Coronary artery (tissue), 2 donors: Measurements from ENCODE around the gene SLC19A1.

Experiments
- DNase-seq: peaks from one replicate; pipeline ENCODE4 v3.0.0-alpha.2; 2017; ENCODE audit warnings: low spot score
- H3K27ac ChIP-seq, 2 donors: fragments of 200-600 bp; sonication (generic); one replicate each; pipeline ENCODE4 v1.5.1; 2016 to 2019
- H3K4me3 ChIP-seq: fragments of 200-600 bp; sonication (generic); 2 replicates; pipeline ENCODE4 v1.5.1; 2016; ENCODE audit warnings: mild to moderate bottlenecking, moderate library complexity
- CTCF ChIP-seq: fragments of 200-600 bp; sonication (generic); IDR thresholded peaks from one replicate; pipeline ENCODE4 v1.5.1; 2019; ENCODE audit warnings: antibody characterized with exemption

SLC19A1 gene

GRCh38 chr21:45542667-45543370, 579 bp upstream of the SLC19A1 start:
- H3K4me3 ChIP-seq: peak overlapping the region; percentile 80
- peak overlapping the region in 1 of 2 donors; percentile 66 for H3K27ac ChIP-seq
- peak; percentile 77 for DNase-seq
- no peak for TF ChIP-seq CTCF

- peak; percentile 80 for DNase-seq
- TF ChIP-seq CTCF: no peak
- Histone ChIP-seq H3K27ac (peak overlapping the region in 1 of 2 donors; percentile 66), H3K4me3 (peak overlapping the region; percentile 80)
These were observed 810 bp downstream of the SLC19A1 start for GRCh38 chr21:45541221-45542039.

GRCh38 chr21:45540601-45540970, 1.7 kb downstream of the SLC19A1 start:
- no peak overlapping the region for H3K27ac ChIP-seq
- TF ChIP-seq CTCF: no peak

GRCh38 chr21:45539796-45540600, 2.2 kb downstream of the SLC19A1 start:
- Histone ChIP-seq H3K4me3 (no peak overlapping the region), H3K27ac (no peak overlapping the region)
- peak; percentile 69 for DNase-seq
- no peak for TF ChIP-seq CTCF

More at GRCh38 chr21:45540601-45540970, 1.7 kb downstream of the SLC19A1 start:
- peak; percentile 64 for DNase-seq
- H3K4me3 ChIP-seq: no peak overlapping the region

GRCh38 chr21:45539046-45539795, 3.0 kb downstream of the SLC19A1 start:
- TF ChIP-seq CTCF: no peak
- H3K4me3 ChIP-seq: no peak overlapping the region
- no peak overlapping the region for H3K27ac ChIP-seq
- peak; percentile 72 for DNase-seq

- H3K4me3 ChIP-seq: no peak overlapping the region
- TF ChIP-seq CTCF: no peak
- peak; percentile 72 for DNase-seq
- H3K27ac ChIP-seq: no peak overlapping the region
These were observed 3.7 kb downstream of the SLC19A1 start for GRCh38 chr21:45538381-45539045.
